Neural progenitor cell (in vitro differentiated cells): ENCODE results near the gene TOP2A. TPM values are rescaled to one million over a fixed set of nuclear protein-coding genes. Genes with fewer than 3 reads are reported as not detected.

Experiments
- DNase-seq: peaks from one replicate; pipeline ENCODE4 v3.0.0-alpha.2; 2016; ENCODE audit warnings: low spot score
- H2AFZ ChIP-seq: fragments of 200-600 bp; sonication (generic); replicated peaks from 2 replicates; pipeline ENCODE4 v1.6.1; 2016; ENCODE audit warnings: antibody characterized with exemption
- H3F3A ChIP-seq: fragments of 200-600 bp; sonication (generic); 2 replicates; pipeline ENCODE4 v1.6.1; 2016; ENCODE audit warnings: antibody characterized with exemption, low read depth
- H3K27ac ChIP-seq: fragments of 200-600 bp; sonication (generic); 2 replicates; pipeline ENCODE4 v1.5.1; 2016; ENCODE audit warnings: mild to moderate bottlenecking
- H3K27me3 ChIP-seq: fragments of 200-600 bp; sonication (generic); 2 replicates; pipeline ENCODE4 v1.6.1; 2016; ENCODE audit warnings: mild to moderate bottlenecking, moderate library complexity
- H3K36me3 ChIP-seq: fragments of 200-600 bp; sonication (generic); 2 replicates; pipeline ENCODE4 v1.5.1; 2016
- H3K4me1 ChIP-seq: fragments of 200-600 bp; sonication (generic); 2 replicates; pipeline ENCODE4 v1.6.1; 2016; ENCODE audit warnings: mixed run types
- H3K4me2 ChIP-seq: fragments of 200-600 bp; sonication (generic); 2 replicates; pipeline ENCODE4 v1.6.1; 2016
- H3K4me3 ChIP-seq: fragments of 200-600 bp; sonication (generic); 2 replicates; pipeline ENCODE4 v1.5.1; 2016
- H3K79me2 ChIP-seq: fragments of 200-600 bp; sonication (generic); 2 replicates; pipeline ENCODE4 v1.6.1; 2016; ENCODE audit warnings: low read depth
- H3K9ac ChIP-seq: fragments of 200-600 bp; sonication (generic); 2 replicates; pipeline ENCODE4 v1.6.1; 2016
- H3K9me3 ChIP-seq: fragments of 200-600 bp; sonication (generic); 2 replicates; pipeline ENCODE4 v1.5.1; 2016; ENCODE audit warnings: low read depth
- H4K20me1 ChIP-seq: fragments of 200-600 bp; sonication (generic); 2 replicates; pipeline ENCODE4 v1.6.1; 2016; ENCODE audit warnings: low read depth
- H3K27ac Mint-ChIP-seq: 3 replicates; pipeline ENCODE4 v1.8.0; 2021; ENCODE audit warnings: mixed read lengths
- H3K27me3 Mint-ChIP-seq: 2 replicates; pipeline ENCODE4 v1.8.0; 2022; ENCODE audit warnings: low read depth, mild to moderate bottlenecking, inconsistent platforms, moderate library complexity, mixed read lengths; ENCODE audit not compliant: insufficient read depth
- H3K36me3 Mint-ChIP-seq: 3 replicates; pipeline ENCODE4 v1.8.0; 2021; ENCODE audit warnings: mixed read lengths
- H3K4me1 Mint-ChIP-seq: 3 replicates; pipeline ENCODE4 v1.8.0; 2021; ENCODE audit warnings: mixed read lengths
- H3K4me3 Mint-ChIP-seq: 3 replicates; pipeline ENCODE4 v1.8.0; 2021; ENCODE audit warnings: mild to moderate bottlenecking, moderate library complexity, mixed read lengths
- H3K9me3 Mint-ChIP-seq: 3 replicates; pipeline ENCODE4 v1.8.0; 2020; ENCODE audit warnings: mixed read lengths
- EZH2 ChIP-seq: fragments of 200-600 bp; sonication (generic); IDR thresholded peaks from 2 replicates; pipeline ENCODE4 v1.6.1; 2017; ENCODE audit warnings: antibody characterized with exemption, mild to moderate bottlenecking, moderate library complexity
- EZH2phosphoT487 ChIP-seq: fragments of 200-600 bp; sonication (generic); IDR thresholded peaks from 2 replicates; pipeline ENCODE4 v1.6.1; 2017; ENCODE audit warnings: antibody characterized with exemption
- total RNA-seq: library from RNA; depleted of rRNA; stranded (reverse); fragments of >200 nt; gene quantifications from 2 replicates; pipeline ENCODE4 v1.2.3, GENCODE V29; 2015; ENCODE audit warnings: low replicate concordance
- TF ChIP-seq, protein P1 (sequence below): fragments of 200-600 bp; sonication (generic); IDR thresholded peaks from 2 replicates; pipeline ENCODE4 v1.5.1; 2017; ENCODE audit warnings: antibody characterized with exemption, mild to moderate bottlenecking

Gene TOP2A
- total RNA-seq, 1 donor from 2014 or later, result 968 TPM

DNA sequence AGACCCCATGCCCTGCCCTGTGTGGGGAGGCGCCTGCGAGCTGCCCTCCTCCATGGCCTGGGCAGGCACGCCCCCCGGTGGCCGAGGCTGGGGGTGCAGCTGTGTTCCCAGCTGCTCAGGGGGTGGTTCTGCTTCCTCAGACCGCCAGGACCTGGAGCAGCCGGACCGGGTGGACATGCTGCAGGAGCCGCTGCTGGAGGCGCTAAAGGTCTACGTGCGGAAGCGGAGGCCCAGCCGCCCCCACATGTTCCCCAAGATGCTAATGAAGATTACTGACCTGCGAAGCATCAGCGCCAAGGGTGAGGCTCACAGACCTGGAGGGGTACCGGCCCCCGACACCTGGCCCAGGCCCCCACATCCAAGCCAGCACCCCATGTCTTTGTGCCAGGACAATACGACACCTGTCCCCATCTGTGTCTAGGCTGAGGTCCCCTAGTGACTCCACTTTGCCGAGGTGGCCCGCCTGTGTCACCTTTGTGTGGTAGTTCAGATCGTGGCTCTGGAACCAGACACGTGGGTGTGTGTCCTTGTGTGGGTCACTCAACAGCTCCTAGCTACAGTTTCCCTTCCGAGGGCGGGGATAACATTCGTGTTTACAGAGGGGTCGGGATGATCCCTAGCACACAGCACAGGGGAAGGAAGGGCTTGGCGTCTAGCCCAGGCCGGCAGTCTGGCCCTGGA is 62.4 kb downstream of the TOP2A start:
- Mint-ChIP-seq H3K27ac (peak overlapping the region; percentile 96), H3K9me3 (no peaks in the 10 kb centered on the region), H3K36me3 (peaks cover 10% of the 10 kb centered on the region), H3K4me3 (peak overlapping the region; percentile 64), H3K4me1 (peaks cover 35% of the 10 kb centered on the region), H3K27me3 (no peaks in the 10 kb centered on the region)
- TF ChIP-seq, protein P1, sequence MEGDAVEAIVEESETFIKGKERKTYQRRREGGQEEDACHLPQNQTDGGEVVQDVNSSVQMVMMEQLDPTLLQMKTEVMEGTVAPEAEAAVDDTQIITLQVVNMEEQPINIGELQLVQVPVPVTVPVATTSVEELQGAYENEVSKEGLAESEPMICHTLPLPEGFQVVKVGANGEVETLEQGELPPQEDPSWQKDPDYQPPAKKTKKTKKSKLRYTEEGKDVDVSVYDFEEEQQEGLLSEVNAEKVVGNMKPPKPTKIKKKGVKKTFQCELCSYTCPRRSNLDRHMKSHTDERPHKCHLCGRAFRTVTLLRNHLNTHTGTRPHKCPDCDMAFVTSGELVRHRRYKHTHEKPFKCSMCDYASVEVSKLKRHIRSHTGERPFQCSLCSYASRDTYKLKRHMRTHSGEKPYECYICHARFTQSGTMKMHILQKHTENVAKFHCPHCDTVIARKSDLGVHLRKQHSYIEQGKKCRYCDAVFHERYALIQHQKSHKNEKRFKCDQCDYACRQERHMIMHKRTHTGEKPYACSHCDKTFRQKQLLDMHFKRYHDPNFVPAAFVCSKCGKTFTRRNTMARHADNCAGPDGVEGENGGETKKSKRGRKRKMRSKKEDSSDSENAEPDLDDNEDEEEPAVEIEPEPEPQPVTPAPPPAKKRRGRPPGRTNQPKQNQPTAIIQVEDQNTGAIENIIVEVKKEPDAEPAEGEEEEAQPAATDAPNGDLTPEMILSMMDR, result peak; percentile 98
- TF ChIP-seq EZH2, result no peak
- TF ChIP-seq EZH2phosphoT487, result no peak
- H3K4me3 ChIP-seq, result no peak overlapping the region
- peaks cover 9% of the 10 kb centered on the region for H3F3A ChIP-seq
- H3K4me1 ChIP-seq, result peaks cover 17% of the 10 kb centered on the region
- H4K20me1 ChIP-seq, result peaks cover 14% of the 10 kb centered on the region
- no peak overlapping the region for H3K4me2 ChIP-seq
- H3K36me3 ChIP-seq, result no peaks in the 10 kb centered on the region
- H2AFZ ChIP-seq, result no peak overlapping the region
- peak; percentile 82 for DNase-seq
- no peaks in the 10 kb centered on the region for H3K9me3 ChIP-seq
- no peaks in the 10 kb centered on the region for H3K79me2 ChIP-seq
- no peak overlapping the region for H3K9ac ChIP-seq
- H3K27me3 ChIP-seq, result peaks cover 7% of the 10 kb centered on the region
- H3K27ac ChIP-seq, result no peak overlapping the region

DNA sequence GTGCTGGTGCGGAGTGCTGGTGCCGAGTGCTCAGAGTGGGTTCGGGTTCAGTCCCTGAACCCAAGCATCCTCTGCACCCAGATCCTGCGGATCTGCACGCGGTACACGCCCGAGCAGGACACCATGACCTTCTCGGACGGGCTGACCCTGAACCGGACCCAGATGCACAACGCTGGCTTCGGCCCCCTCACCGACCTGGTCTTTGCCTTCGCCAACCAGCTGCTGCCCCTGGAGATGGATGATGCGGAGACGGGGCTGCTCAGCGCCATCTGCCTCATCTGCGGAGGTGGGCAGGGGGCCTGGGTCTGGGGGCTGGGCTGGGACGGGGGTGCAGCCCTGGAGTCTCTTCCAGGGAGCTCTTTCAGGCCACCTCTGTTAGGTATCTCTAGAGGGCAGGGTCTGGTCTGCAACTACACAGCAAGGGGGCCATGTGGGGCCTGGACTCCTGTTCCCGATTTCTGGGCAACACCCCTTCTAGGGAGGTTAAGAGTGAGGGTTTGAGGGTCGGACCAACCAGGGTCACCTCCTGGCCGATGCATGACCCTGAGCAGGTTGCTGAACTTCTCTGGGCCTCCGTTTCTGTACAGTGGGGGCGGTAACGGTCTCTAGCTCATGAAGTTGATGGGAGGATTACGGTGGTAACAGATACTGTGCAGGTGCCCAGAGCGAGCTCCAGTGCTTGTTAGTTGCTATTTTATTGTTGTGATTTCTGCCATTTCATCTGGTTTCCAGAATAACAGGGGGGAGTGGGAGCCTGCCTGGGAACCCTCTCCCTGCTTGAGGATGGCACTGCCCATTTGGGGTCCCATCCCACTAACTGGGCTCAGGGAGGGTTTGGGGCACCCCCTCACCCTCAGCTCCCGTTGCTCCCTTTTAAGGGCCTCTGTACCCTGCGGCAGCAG is 63.2 kb downstream of the TOP2A start:
- peaks cover 24% of the 10 kb centered on the region for H3K4me1 ChIP-seq
- TF ChIP-seq, protein P1, result no peak
- TF ChIP-seq EZH2phosphoT487, result no peak
- no peak for TF ChIP-seq EZH2
- no peak overlapping the region for H3K27ac ChIP-seq
- H3K9me3 Mint-ChIP-seq, result no peaks in the 10 kb centered on the region
- no peaks in the 10 kb centered on the region for H3K9me3 ChIP-seq
- no peak overlapping the region for H3K4me3 ChIP-seq
- H3F3A ChIP-seq, result peaks cover 11% of the 10 kb centered on the region
- DNase-seq, result no peak
- peaks cover 19% of the 10 kb centered on the region for H4K20me1 ChIP-seq
- H3K36me3 ChIP-seq, result no peaks in the 10 kb centered on the region
- H3K27me3 Mint-ChIP-seq, result no peaks in the 10 kb centered on the region
- H3K4me3 Mint-ChIP-seq, result no peak overlapping the region
- peak overlapping the region; percentile 8 for H3K27ac Mint-ChIP-seq
- H3K79me2 ChIP-seq, result no peaks in the 10 kb centered on the region
- H3K36me3 Mint-ChIP-seq, result peaks cover 10% of the 10 kb centered on the region
- no peak overlapping the region for H3K9ac ChIP-seq
- peaks cover 43% of the 10 kb centered on the region for H3K4me1 Mint-ChIP-seq
- H3K27me3 ChIP-seq, result peaks cover 6% of the 10 kb centered on the region
- H2AFZ ChIP-seq, result no peak overlapping the region
- H3K4me2 ChIP-seq, result no peak overlapping the region

DNA sequence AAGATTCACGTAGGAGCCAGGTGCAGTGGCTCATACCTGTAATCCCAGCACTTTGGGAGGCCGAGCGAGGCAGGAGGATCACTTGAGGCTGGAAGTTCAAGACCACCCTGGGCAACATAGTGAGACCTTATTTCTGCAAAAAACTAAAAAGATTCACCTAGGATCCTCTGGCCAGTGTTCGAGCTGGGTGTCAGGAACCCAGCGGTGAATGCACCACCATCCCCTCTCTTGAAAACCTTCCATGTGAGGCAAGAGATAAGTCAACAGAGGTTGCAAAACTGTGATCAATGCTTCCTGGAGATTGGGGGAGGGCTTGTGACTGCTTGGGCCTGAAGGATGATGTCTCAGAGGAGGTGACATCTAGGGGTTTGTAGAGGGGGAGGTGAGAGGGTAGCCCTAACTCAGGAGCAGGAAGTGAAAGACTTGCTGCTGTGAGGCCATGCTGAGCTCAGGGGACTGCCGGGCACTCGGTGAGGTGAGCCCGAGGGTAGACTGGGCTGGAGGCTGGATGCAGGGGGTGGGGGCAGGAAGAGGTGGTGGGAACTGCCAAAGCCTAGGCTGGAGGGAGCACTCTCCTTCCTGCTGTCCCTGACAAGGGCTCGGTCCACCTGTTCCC is 64.8 kb downstream of the TOP2A start:
- no peak overlapping the region for H3K4me3 ChIP-seq
- peaks cover 31% of the 10 kb centered on the region for H4K20me1 ChIP-seq
- no peaks in the 10 kb centered on the region for H3K9me3 ChIP-seq
- H3K27ac ChIP-seq, result no peak overlapping the region
- H3K4me2 ChIP-seq, result no peak overlapping the region
- H3K27me3 ChIP-seq, result no peaks in the 10 kb centered on the region
- no peaks in the 10 kb centered on the region for H3K79me2 ChIP-seq
- H3K9ac ChIP-seq, result no peak overlapping the region
- TF ChIP-seq, protein P1, result no peak
- TF ChIP-seq EZH2, result no peak
- TF ChIP-seq EZH2phosphoT487, result no peak
- Mint-ChIP-seq H3K4me1 (peaks cover 51% of the 10 kb centered on the region), H3K4me3 (peak overlapping the region; percentile 55), H3K27me3 (no peaks in the 10 kb centered on the region), H3K9me3 (no peaks in the 10 kb centered on the region), H3K36me3 (peaks cover 14% of the 10 kb centered on the region), H3K27ac (peak overlapping the region; percentile 34)
- DNase-seq, result no peak
- H3K4me1 ChIP-seq, result peaks cover 30% of the 10 kb centered on the region
- H3K36me3 ChIP-seq, result no peaks in the 10 kb centered on the region
- H2AFZ ChIP-seq, result no peak overlapping the region
- peaks cover 8% of the 10 kb centered on the region for H3F3A ChIP-seq
